RWPE1 (cell line): ENCODE measurements around the gene ACKR1.

ENCODE experiments used
- CTCF ChIA-PET: fragments of 350-600 bp; sonication (Branson Sonifier 250); formaldehyde crosslinking; extraction: SDS; loops from one replicate; lab custom pipeline; 2021; lab: Yijun Ruan, JAX
- POLR2A ChIA-PET: fragments of 400-600 bp; formaldehyde crosslinking; extraction: SDS; loops from one replicate; lab custom pipeline; 2020; ENCODE audit warnings: antibody characterized with exemption; ENCODE audit not compliant: low non-redundant PET; lab: Yijun Ruan, JAX
- DNase-seq: peaks from one replicate; pipeline ENCODE4 v3.0.0; 2012; ENCODE audit warnings: low spot score
- H3K27ac ChIP-seq: fragments of 450-650 bp; 2 replicates; pipeline ENCODE4 v1.5.1; 2017
- CTCF ChIP-seq: fragments of 450-650 bp; conservative IDR thresholded peaks from 2 replicates; pipeline ENCODE4 v1.5.1; 2017; ENCODE audit warnings: low read depth, mild to moderate bottlenecking

ACKR1 gene

GRCh38 chr1:159212596-159212995, 7.9 kb downstream of the ACKR1 start:
- no peak for DNase-seq
- ChIA-PET CTCF (interaction anchor here (2.1 kb wide), 1 partner anchor 51 kb away, joined by 11 read pairs; no protein-coding TSS in a partner anchor), POLR2A (no interaction called here)
- no peak overlapping the region for H3K27ac ChIP-seq
- TF ChIP-seq CTCF: no peak

- ChIA-PET POLR2A (no interaction called here), CTCF (interaction anchor here (0.5 to 2.1 kb wide), 14 partner anchors 11 to 1016 kb away, joined by 3 to 16 read pairs (median 3); no protein-coding TSS in a partner anchor)
- peak; percentile 93 for TF ChIP-seq CTCF
- H3K27ac ChIP-seq: no peak overlapping the region
- DNase-seq: peak; percentile 62
These were observed 9.6 kb downstream of the ACKR1 start for GRCh38 chr1:159214149-159214760.

GRCh38 chr1:159218649-159219636, 14.3 kb downstream of the ACKR1 start:
- TF ChIP-seq CTCF: no peak
- H3K27ac ChIP-seq: no peak overlapping the region
- DNase-seq: no peak
- ChIA-PET POLR2A (no interaction called here), CTCF (no interaction called here)

- DNase-seq: no peak
- POLR2A ChIA-PET: no interaction called here
- no peak overlapping the region for H3K27ac ChIP-seq
- no peak for TF ChIP-seq CTCF
- CTCF ChIA-PET: interaction anchor here (0.6 to 1.3 kb wide), 2 partner anchors 11 to 552 kb away, joined by 3 to 5 read pairs; no protein-coding TSS in a partner anchor
These were observed 17.6 kb downstream of the ACKR1 start for GRCh38 chr1:159222075-159222865.

GRCh38 chr1:159223004-159223403, 18.3 kb downstream of the ACKR1 start:
- H3K27ac ChIP-seq: no peak overlapping the region
- ChIA-PET CTCF (no interaction called here), POLR2A (no interaction called here)
- no peak for DNase-seq
- no peak for TF ChIP-seq CTCF

GRCh38 chr1:159228554-159228953, 23.9 kb downstream of the ACKR1 start:
- no peak for TF ChIP-seq CTCF
- DNase-seq: no peak
- ChIA-PET CTCF (no interaction called here), POLR2A (no interaction called here)
- no peak overlapping the region for H3K27ac ChIP-seq
